NCI-H1417 (cell line): ENCODE results near the gene TBCD.

ENCODE experiments used
- DNase-seq, 3 experiments: peaks; one replicate each; lab custom pipeline; 2025; lab: John Stamatoyannopoulos, UW

The TBCD gene

DNA sequence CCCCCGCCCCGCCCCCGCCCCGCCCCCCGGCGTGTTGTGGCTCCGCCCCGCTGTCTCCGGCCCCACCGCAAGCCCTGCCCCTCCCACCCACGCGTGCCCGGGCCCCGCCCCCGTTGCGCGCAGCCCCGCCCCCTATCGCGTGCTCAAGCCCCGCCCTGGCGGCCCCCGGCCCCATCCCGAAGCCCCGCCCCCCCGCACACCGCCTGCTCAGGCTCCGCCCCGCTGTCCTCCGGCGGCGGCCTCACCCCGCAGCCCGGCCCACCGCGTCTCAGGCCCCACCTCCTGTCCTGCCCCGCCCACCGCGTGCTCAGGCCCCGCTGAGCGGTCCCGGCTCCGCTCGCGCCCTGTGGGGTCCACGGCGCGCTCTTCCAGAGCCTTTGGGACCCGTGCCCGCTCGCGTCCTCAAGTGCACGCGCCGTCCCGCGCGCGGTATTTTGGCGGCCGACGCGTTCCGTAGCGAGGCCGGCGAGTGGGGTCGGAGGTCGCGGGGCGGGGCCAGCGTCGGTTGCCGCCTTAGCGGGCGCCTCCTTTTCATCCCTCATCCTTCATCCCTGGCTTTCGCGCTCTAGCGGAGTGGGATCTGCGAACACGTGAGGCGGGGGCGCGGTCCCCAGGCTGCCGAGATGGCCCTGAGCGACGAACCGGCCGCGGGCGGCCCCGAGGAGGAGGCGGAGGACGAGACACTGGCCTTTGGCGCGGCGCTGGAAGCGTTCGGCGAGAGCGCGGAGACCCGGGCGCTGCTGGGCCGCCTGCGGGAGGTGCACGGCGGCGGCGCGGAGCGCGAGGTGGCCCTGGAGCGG, at the start of gene TBCD:
TBCD (plus strand) TSS at position 495 of the 800 bp plus-strand sequence; CDS start at position 624, 129 bp downstream.
- peak; percentile 90 to 95 (median 94) for DNase-seq

DNA sequence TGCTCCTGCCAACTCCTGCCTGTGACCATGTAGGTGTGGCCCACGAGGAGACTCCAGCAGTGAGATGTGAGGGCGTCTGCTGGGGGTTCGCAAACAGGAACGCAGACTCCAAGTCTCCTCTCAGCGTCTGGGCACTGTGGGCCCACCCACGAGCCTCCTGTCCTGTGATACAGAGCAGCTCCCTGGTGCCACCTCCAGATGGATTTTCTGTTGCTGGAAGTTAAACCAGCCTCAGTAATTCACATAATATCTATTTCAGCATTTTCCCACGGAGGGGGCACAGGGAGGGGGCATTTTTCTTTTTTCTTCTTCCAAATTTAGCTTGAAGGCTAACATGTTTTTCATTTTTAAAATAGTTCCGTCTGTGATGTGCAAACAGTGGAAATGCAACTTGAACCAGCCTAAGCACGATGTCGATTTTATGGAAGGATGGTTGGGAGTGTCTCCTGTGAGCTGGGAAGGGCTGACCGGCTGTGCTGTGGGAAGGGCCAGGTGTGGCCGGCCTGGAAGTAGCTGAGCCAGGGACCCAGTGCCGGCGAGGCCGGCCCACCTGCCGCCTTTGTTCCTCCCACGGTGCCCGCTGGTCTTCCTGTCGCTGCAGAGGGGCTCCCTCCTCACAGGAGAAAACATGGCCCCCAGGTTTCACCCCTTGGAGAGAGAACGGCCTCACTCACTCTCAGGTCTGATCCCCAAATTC, 49.5 kb upstream of the TBCD start:
- no peak for DNase-seq

DNA sequence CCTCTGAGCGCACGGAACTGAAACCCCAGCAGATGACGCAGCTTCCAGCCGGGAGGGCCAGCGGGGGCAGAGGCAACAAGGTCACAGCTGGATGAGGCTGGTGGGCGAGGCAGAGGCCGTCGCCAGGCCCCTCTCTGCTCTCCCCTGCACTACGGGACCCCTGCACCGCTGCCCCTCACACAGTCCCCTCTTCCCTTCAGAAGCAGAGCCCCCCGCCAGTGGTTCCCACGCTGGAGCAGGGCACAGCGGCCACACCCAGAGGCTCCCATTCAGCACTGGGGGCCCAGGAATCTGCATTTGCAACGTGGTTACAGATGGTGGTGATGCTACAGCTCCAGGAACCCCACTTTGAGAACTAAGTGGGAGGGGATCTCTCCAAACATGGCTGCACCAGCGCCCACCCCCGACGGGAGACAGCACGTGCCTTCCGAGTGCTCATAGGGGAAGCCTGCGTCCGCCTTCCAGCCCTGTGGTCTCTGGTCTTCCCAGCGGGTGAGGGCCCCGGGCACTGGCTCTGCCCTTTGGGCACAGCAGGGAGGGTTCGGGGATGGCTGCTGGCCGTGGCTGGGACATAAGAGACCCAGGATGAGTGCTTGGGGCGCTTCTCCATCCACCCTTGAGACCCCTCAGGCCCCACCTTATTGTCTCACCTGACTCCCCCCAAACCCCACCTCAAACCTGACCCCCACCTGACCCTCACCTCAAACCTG, 48.7 kb upstream of the TBCD start:
- DNase-seq = no peak

DNA sequence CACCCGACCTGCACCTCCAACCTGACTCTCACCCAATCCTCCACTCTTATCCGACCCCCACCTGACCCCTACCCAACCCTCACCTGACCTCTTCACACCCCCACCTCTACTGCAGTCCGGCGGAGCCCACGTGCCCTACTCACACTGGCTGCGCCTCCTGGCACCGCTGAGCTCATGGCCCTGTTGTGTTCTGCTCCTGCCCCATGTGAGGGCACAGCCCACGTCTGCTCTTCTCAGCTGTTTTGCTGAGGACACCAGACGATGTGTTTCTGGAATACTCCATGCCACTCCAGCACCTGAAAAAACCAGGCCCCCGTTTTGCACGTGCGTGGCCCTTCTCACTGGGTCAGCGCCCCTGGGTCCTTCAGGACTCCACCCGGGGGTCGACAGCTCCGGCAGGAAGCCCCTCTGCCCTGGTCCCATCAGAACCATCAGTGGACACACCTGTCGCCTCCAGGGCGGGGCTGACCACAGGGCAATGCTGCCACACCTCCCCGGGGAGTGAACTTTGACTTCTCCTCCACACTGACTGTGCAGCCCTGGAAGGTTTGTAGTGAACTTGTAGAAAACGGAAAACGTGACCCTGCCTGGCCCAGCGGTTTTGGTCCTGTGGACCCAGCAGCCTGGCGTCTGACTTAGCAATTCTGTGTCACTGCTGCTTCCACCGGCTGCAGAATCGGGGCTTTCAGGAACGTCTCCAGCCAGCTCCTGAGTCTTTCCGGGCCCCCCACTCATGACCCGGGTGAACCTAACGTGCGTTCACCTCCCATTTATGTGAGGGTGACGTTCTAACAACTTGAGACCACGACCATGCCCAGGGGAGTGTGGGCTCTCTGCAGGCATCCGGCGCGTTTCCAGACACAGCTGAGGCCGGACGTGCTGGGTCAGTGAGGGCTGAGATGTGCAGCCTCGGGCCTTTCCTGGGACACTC, 47.7 kb upstream of the TBCD start:
- DNase-seq = no peak

DNA sequence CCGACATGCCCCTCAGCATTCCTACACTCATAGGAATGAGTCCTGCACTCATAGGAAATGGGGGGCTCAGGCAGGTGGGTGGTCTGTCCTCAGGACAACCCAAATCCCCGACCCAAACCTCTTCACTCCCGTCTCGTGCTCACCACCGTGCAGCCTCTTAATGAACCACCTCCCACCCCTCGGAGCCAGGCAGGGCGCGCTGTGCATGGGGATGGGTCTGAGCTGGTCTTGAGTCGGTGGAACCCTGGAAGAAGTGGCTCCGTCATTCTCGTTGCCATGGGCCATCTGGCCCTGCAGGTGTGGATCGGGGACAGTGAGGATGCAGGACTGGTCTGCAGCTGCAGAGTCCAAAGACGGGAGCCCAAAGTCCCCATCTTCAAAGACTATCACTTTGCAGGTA, 47.0 kb upstream of the TBCD start:
- no peak for DNase-seq

DNA sequence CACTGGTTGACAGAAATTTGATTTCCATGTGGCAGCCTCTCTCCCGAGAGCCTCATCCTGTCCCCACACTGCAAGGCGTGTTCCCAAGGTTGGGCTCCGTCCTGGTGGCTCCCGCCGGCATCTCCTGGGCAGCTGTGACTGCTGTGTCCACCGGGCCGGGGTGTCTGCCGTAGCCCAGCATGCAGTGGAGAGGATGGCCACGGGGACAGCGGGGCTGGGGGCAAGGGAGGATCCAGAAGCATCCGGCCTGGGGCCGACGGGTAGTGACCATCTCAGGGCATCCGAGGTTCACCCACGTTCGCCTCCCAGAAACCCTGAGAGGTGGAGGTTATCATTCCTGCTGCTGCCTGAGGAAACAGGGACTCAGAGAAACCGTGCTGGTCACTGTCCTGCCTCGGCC, 46.1 kb upstream of the TBCD start:
- no peak for DNase-seq

DNA sequence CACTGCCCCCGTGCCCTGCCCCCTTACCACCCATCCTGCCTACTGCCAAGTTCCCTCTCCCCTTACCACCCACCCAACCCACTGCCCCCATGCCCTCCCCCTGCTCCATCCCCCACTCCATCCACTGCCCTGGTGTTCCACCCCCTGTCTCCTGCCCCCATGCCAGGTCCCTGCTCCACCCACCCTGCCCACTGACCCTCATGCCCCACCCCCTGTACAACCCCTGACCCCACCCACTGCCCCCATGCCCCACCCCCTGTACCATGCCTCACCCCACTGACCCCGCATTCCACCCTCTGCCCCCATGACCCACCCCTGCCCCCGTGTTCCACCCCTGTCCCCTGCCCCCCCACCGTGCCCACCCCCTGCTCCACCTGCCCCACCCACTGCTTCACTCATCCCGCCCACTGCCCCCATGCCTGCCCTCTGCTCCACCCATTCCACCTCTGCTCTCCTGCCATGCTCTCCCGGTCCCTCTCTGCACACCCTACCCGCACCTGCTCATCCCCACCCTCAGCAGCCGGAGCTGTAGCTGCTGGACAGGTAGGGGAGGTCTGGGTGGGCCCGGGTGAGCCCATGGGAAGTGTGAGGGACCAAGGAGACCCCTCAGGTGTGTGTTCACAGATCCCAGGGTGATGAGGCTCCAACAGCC, 42.7 kb upstream of the TBCD start:
- no peak for DNase-seq

DNA sequence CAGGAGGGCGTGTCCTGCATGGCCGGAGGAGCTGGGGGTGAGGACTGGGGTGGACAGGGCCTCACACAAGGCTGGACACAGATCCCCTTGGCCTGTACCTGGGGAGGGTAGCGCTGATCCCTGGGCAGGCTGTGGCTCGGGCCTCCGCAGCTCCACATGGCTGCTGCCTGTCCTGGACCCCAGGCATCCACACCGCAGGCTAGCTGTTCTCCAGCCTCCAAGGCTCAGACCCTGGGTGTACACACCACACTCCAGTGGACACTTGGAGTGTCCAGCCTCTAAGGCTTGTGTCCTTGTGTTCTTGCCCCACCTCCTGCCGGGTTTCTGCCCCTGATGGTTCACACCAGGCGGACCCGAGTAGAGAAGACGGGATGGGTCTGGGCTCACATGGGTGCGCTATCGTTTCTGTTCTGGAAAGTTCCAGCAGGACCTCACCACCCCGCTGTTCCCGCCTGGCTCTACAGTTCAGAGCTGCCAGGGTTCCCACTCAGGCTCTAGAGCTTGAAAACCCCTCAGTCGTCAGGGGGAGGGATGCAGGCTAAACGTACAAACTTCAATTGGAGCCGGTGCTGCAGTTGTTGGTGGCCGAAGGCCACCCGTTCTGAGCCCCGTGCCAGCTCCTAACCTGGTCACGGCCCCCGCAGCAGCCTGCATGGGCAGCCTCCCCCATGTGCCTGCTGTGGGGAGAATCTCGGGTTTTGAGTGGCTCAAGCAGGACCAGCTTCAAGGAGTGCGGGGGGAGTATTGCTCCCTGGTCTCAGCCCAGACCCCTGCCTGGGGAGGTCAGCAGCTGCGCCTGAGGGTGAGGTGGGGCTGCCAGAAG, 42.0 kb upstream of the TBCD start:
- no peak for DNase-seq

DNA sequence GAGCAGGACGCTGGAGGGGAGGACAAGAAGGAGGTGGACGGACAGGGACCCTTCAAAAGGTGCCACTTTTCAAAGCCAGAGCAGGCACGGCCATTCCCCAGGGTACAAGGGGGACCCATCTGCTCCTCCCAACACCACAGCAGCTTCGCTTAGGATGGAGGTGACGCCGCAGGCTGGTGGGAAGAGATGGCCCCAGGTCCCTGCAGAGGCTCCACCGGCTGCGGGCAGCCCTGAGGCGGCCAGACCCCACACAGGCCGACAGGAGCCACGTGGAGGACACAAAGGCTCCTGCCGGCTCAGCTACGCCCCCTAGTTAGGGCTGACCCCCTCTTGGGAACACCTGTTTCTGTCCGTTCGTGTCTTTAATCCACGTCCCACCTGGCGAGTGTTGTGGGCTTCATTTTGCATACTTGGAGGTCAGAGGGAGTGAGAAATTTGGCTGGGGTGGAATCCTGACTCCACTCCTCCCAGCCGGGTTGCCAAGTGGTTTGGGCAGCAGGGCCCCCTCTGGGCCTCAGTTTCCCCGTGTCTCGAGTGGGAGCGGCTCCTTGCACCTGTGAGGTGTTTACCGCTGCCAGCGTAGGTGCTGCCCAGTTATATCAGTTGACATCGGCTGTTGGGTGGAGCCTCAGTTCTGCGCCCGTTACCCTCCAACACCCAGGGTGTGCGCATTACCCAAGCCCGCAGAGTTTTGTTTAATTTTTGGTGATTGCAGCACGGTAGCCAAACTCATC, 41.2 kb upstream of the TBCD start:
- DNase-seq = no peak

DNA sequence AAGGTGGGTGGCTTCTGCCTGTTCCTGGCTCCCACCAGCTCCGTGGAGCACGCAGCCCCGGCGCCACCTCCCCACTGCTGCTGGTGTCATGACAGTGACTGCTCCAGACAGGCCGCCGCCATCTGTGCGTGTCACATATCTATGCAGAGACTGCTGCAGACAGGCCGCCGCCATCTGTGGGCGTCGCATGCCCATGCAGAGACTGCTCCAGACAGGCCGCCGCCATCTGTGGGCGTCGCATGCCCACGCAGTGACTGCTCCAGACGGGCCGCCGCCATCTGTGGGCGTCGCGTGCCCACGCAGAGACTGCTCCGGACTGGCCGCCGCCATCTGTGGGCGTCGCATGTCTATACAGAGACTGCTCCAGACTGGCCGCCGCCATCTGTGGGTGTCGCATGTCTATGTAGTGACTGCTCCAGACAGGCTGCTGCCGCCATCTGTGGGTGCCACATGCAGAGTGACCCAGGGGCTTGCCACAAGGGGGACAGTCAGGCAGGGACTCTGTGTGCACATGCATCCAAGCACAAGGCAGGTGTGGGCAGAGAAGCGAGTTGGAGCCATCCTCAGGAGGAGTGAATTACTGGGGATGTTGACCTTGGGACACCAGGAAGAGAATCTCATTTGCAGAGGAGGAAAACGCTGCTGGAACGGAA, 38.7 kb upstream of the TBCD start:
- DNase-seq = no peak

DNA sequence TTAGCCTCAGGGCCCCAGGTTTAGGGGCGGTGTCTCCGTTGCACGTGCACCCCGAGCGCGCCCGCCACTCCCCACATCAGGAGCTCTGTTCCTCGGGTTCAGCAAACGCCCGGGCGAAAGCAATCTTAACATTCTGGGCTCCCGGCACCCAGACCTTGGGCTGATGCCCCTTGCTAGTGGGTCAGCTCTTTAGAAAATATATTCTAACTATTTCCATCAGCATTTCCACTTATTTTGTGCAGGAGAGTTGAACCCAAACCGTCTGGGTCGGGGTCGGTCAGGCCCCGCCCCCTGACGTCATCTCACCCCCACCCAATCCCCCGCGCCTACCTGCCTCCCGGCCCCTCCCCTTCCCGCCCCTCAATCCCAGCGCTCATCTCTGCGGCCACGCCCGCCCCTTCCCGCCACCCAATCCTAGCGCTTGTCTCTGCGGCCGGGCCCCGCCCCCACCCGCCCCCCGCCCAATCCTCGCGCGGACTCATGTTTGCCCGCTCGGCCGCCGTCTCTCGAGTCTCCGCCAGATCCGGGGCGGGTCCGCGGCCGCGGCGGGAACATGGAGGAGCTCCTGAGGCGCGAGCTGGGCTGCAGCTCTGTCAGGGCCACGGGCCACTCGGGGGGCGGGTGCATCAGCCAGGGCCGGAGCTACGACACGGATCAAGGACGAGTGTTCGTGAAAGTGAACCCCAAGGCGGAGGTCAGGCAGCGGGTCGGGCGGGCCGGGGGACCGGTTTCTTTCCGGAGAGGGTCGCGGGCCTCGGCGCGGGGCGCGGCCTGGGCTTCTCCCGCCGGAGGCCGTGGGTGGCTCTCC, 35.5 kb upstream of the TBCD start, which contains the start of gene FN3KRP:
FN3KRP (plus strand) TSS at position 504 of the 808 bp plus-strand sequence; CDS start at position 554, 50 bp downstream.
- DNase-seq = peak; percentile 94 to 97 (median 95)

DNA sequence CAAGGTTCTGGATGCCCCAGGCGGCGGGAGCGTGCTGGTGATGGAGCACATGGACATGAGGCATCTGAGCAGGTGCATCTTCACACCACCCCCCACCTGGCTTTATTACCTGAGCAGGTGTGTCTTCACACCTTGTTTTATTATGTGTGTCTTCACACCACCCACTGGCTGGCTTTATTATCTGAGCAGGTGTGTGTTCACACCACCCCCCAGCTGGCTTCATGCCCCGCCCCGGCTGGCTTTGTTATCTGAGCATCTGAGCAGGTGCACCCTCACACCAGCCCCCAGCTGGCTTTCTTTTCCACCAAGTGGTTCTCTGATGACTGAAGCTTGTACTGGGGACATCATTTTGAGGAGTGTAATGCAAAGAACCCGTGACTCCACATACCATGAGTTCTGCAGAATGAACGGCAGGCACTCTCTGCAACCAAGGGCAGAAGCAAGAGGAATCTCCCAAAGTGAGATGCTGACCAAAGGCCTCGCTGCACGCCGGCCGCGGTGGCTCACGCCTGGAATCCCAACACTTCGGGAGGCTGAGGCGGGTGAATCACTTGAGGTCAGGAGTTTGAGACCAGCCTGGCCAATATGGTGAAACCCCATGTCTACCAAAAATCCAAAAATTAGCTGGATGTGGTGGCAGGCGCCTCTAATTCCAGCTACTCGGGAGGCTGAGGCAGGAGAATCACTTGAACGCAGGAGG, 32.7 kb upstream of the TBCD start:
- DNase-seq = peak; percentile 5 to 15 (median 11)

DNA sequence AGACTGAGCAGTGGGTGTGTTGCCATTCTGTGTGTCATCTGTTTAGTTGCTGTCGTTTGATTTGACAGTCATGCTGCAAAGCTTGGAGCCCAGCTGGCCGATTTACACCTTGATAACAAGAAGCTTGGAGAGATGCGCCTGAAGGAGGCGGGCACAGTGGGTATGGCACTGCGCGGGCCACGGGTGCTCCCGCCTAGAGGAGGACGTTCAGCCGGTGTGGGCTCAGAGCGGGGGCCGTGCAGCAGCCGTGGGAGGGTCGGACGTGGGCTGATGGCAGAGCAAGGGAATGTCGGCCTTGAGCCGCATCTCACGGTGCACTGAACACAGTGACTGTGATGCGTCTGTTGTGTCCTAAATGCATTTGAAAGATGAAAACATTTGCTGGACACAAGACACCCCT, 31.7 kb upstream of the TBCD start:
- DNase-seq = no peak

DNA sequence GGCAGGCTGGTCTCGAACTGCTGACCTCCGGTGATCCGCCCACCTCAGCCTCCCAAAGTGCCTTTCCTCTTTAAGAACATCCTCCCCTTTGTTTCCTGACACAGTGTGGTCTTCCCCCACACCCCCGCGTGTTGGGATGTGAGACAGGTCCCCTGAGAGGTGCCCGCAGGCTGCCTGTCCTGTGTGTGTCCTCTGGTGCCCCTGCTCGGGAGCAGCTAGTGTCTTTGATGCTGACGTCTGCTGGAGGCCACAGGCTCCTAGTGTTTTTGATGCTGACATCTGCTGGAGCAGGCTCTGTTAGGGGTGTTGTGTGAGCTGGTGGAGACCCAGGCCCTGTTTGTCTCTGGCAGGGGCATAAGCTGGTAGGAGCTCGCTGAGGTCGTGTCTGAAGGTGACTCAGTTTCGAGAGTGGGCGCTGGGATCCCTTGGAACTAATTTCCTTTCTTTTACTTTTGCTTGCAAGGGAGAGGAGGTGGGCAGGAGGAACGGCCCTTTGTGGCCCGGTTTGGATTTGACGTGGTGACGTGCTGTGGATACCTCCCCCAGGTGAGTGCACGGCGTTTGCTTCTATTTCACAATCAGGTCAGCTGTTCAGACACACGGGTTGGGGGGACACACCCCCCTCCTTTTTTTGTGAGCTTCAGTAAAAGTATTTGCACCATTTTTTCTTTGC, 29.4 kb upstream of the TBCD start:
- no peak for DNase-seq

DNA sequence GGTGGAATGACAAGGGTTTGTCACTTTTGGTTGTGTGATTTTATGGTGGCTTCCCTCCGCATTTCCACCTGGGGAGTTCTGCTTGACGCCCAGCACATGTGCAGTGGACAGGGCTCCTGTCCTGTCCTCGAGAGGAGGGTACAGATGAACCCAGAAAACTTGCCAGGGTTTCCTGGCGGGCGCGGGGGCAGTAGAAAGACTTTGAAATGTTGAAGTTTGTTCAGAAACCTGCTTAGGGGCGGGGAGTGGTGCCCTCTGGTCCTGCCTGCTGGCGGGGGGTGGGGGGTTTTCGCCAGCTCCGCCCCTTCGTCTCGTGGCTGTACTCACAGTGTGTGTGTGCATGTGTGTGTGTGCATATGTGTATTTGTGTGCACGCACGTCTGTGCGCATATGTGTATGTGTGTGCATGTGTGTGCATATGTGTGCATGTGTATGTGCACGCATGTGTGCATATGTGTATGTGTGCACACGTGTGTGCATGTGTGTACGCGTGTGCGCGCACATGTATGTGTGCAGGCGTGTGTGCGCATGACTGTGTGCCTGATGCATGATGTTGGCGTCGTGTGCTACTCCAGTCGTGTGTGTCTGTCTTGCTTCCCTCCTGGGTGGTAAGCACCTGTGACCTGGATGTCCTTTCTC, 28.6 kb upstream of the TBCD start:
- DNase-seq = no peak

DNA sequence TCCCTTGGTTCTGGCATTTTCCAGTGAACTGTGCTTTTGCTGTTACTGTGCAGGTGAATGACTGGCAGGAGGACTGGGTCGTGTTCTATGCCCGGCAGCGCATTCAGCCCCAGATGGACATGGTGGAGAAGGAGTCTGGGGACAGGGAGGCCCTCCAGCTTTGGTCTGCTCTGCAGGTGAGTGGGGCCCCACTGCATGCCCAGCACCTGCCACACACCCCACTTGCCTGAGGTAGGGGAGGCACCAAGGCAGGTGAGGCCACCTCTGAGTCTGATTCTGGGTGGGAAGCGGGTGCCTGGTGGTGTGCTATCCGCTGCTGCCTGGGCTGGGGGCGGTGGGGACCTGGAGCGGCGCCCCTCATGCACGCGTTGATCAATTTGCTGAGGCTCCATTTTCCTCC, 25.4 kb upstream of the TBCD start:
- no peak for DNase-seq
